Activated CD8-positive, alpha-beta memory T cell treated with anti-CD3 and anti-CD28 coated beads, Interleukin-2, amount 50 U/mL, for 48 hours (primary cell): Measurements from ENCODE around the gene AKAP12.
"Not testable (repeated sequence)": the region's sequence is repeated elsewhere in the genome, so short reads cannot be mapped to it uniquely, and the experiment has no call there.

Source experiments
- DNase-seq: peaks from one replicate; pipeline ENCODE4 v3.0.0-alpha.2; 2020

AKAP12 gene

GRCh38 chr6:151313066-151313491 is 73.3 kb downstream of the AKAP12 start:
- no peak for DNase-seq

- not testable (repeated sequence) for DNase-seq
Observed at GRCh38 chr6:151315661-151316060, 75.9 kb downstream of the AKAP12 start.

- no peak for DNase-seq
Observed at GRCh38 chr6:151317103-151317994, 77.6 kb downstream of the AKAP12 start.

- no peak for DNase-seq
Observed at GRCh38 chr6:151317995-151318365, 78.2 kb downstream of the AKAP12 start.

GRCh38 chr6:151320140-151320539 is 80.4 kb downstream of the AKAP12 start:
- DNase-seq: no peak

- DNase-seq: no peak
Observed at GRCh38 chr6:151321438-151321837, 81.7 kb downstream of the AKAP12 start.

- DNase-seq: no peak
Observed at GRCh38 chr6:151322570-151322969, 82.8 kb downstream of the AKAP12 start.

- peak; percentile 88 for DNase-seq
Observed at GRCh38 chr6:151323791-151324487, 84.2 kb downstream of the AKAP12 start.

GRCh38 chr6:151324488-151324825 is 84.7 kb downstream of the AKAP12 start:
- no peak for DNase-seq

- DNase-seq: peak; percentile 54
Observed at GRCh38 chr6:151325075-151326050, 85.6 kb downstream of the AKAP12 start.

- DNase-seq: no peak
Observed at GRCh38 chr6:151326116-151326825, 86.5 kb downstream of the AKAP12 start.

- DNase-seq: no peak
Observed at GRCh38 chr6:151327101-151327500, 87.3 kb downstream of the AKAP12 start.

GRCh38 chr6:151330130-151330696 is 90.4 kb downstream of the AKAP12 start:
- DNase-seq: no peak

- no peak for DNase-seq
Observed at GRCh38 chr6:151335930-151336329, 96.2 kb downstream of the AKAP12 start.

GRCh38 chr6:151338651-151339200 is 99.0 kb downstream of the AKAP12 start:
- DNase-seq: no peak

GRCh38 chr6:151339369-151339768 is 99.6 kb downstream of the AKAP12 start:
- DNase-seq: no peak

GRCh38 chr6:151340219-151340978 is 100.6 kb downstream of the AKAP12 start:
- no peak for DNase-seq

GRCh38 chr6:151341476-151342195 is 101.9 kb downstream of the AKAP12 start:
- no peak for DNase-seq

GRCh38 chr6:151342750-151343149 is 103.0 kb downstream of the AKAP12 start:
- not testable (repeated sequence) for DNase-seq

- DNase-seq: no peak
Observed at GRCh38 chr6:151349651-151350270, 110.0 kb downstream of the AKAP12 start.
